TTC549 (cell line): ENCODE results near the gene KIF3B.
"Not testable (repeated sequence)": the region's sequence is repeated elsewhere in the genome, so short reads cannot be mapped to it uniquely, and the experiment has no call there.

ENCODE experiments used
- FAIRE-seq: peaks from 2 replicates; lab custom pipeline; 2012; peaks lifted over from hg19 to GRCh38; lab: Jason Lieb, UNC

Gene KIF3B

GRCh38 chr20:32296412-32296811 lies 19.0 kb downstream of the KIF3B start:
- FAIRE-seq = no peak

- no peak for FAIRE-seq
Observed at GRCh38 chr20:32296819-32297420, 19.5 kb downstream of the KIF3B start.

GRCh38 chr20:32297439-32297838 lies 20.0 kb downstream of the KIF3B start:
- no peak for FAIRE-seq

GRCh38 chr20:32300647-32301046 lies 23.2 kb downstream of the KIF3B start:
- FAIRE-seq = no peak

- no peak for FAIRE-seq
Observed at GRCh38 chr20:32301719-32302506, 24.5 kb downstream of the KIF3B start.

- FAIRE-seq = no peak
Observed at GRCh38 chr20:32302507-32302872, 25.0 kb downstream of the KIF3B start.

- no peak for FAIRE-seq
Observed at GRCh38 chr20:32304131-32304746, 26.8 kb downstream of the KIF3B start.

GRCh38 chr20:32312718-32313424 lies 35.4 kb downstream of the KIF3B start:
- no peak for FAIRE-seq

- FAIRE-seq = no peak
Observed at GRCh38 chr20:32314768-32315167, 37.3 kb downstream of the KIF3B start.

- FAIRE-seq = no peak
Observed at GRCh38 chr20:32315399-32315798, 37.9 kb downstream of the KIF3B start.

GRCh38 chr20:32315891-32316290 lies 38.4 kb downstream of the KIF3B start:
- no peak for FAIRE-seq

GRCh38 chr20:32316667-32317066 lies 39.2 kb downstream of the KIF3B start:
- FAIRE-seq = no peak

- FAIRE-seq = no peak
Observed at GRCh38 chr20:32319100-32319499, 41.6 kb downstream of the KIF3B start.

GRCh38 chr20:32320305-32320704 lies 42.9 kb downstream of the KIF3B start:
- no peak for FAIRE-seq

- FAIRE-seq = no peak
Observed at GRCh38 chr20:32321390-32321789, 43.9 kb downstream of the KIF3B start.

- FAIRE-seq = not testable (repeated sequence)
Observed at GRCh38 chr20:32322260-32322659, 44.8 kb downstream of the KIF3B start.

GRCh38 chr20:32323761-32324160 lies 46.3 kb downstream of the KIF3B start:
- not testable (repeated sequence) for FAIRE-seq

- FAIRE-seq = no peak
Observed at GRCh38 chr20:32325706-32326503, 48.5 kb downstream of the KIF3B start.

GRCh38 chr20:32326504-32326845 lies 49.0 kb downstream of the KIF3B start:
- FAIRE-seq = no peak

- no peak for FAIRE-seq
Observed at GRCh38 chr20:32327087-32327681, 49.7 kb downstream of the KIF3B start.

GRCh38 chr20:32329817-32330554 lies 52.5 kb downstream of the KIF3B start:
- no peak for FAIRE-seq
